PC-9 (cell line): ENCODE data around the gene CCDC89. TPM values are rescaled to one million over a fixed set of nuclear protein-coding genes. Genes with fewer than 3 reads are reported as not detected.

Experiments
- BruUV-seq: library from RNA; stranded (reverse); fragments of 400-500 nt; replicated peaks from 2 replicates; lab custom pipeline; 2021; lab: Mats Ljungman, UMichigan
- CTCF ChIA-PET: fragments of 300-600 bp; sonication (Branson Sonifier 250); formaldehyde crosslinking; loops from one replicate; lab custom pipeline; 2022; ENCODE audit warnings: antibody characterized with exemption; lab: Charles Lee
- POLR2A ChIA-PET: fragments of 300-600 bp; sonication (Branson Sonifier 250); formaldehyde crosslinking; loops from one replicate; lab custom pipeline; 2022; ENCODE audit warnings: antibody characterized with exemption; ENCODE audit not compliant: unreplicated experiment; lab: Charles Lee
- DNase-seq, 2 experiments: peaks; one replicate each; pipeline versions ENCODE4 v3.0.0 to v3.0.0-alpha.2; 2015 to 2022; ENCODE audit warnings: mixed read lengths in 1 of 2
- H2AFZ ChIP-seq: fragments of 200-600 bp; sonication (generic); 2 replicates; pipeline ENCODE4 v1.8.1; 2017; ENCODE audit warnings: antibody characterized with exemption
- H3F3A ChIP-seq: fragments of 200-600 bp; sonication (generic); 2 replicates; pipeline ENCODE4 v1.8.1; 2017; ENCODE audit warnings: antibody characterized with exemption, mild to moderate bottlenecking, low read depth; ENCODE audit not compliant: insufficient read depth
- H3K27ac ChIP-seq: fragments of 200-600 bp; sonication (generic); 2 replicates; pipeline ENCODE4 v1.6.1; 2016; ENCODE audit warnings: mixed run types
- H3K27me3 ChIP-seq: fragments of 200-600 bp; sonication (generic); 2 replicates; pipeline ENCODE4 v1.6.1; 2016; ENCODE audit warnings: low read depth, mixed run types; ENCODE audit not compliant: insufficient read depth
- H3K36me3 ChIP-seq: fragments of 200-600 bp; sonication (generic); 2 replicates; pipeline ENCODE4 v1.6.1; 2016; ENCODE audit warnings: low read depth, mixed run types
- H3K4me1 ChIP-seq: fragments of 200-600 bp; sonication (generic); replicated peaks from 2 replicates; pipeline ENCODE4 v1.6.1; 2016; ENCODE audit warnings: mixed run types; ENCODE audit not compliant: insufficient read depth
- H3K4me2 ChIP-seq: fragments of 200-600 bp; sonication (generic); 2 replicates; pipeline ENCODE4 v1.6.1; 2017; ENCODE audit warnings: mixed run types
- H3K4me3 ChIP-seq: fragments of 200-600 bp; sonication (generic); 2 replicates; pipeline ENCODE4 v1.6.1; 2016; ENCODE audit warnings: mixed run types
- H3K79me2 ChIP-seq: fragments of 200-600 bp; sonication (generic); 2 replicates; pipeline ENCODE4 v1.6.1; 2017; ENCODE audit warnings: low read depth, mixed run types
- H3K9me2 ChIP-seq: fragments of 200-600 bp; sonication (generic); 2 replicates; pipeline ENCODE4 v1.8.1; 2017; ENCODE audit warnings: mild to moderate bottlenecking; ENCODE audit not compliant: insufficient read depth
- H3K9me3 ChIP-seq: fragments of 200-600 bp; sonication (generic); 2 replicates; pipeline ENCODE4 v1.8.1; 2016; ENCODE audit warnings: low read depth; ENCODE audit not compliant: insufficient read depth
- H4K20me1 ChIP-seq: fragments of 200-600 bp; sonication (generic); 2 replicates; pipeline ENCODE4 v1.8.1; 2017; ENCODE audit not compliant: insufficient read depth
- EZH2 ChIP-seq: fragments of 200-600 bp; sonication (generic); IDR thresholded peaks from 2 replicates; pipeline ENCODE4 v1.8.0; 2017; ENCODE audit warnings: antibody characterized with exemption, low read depth
- intact Hi-C: fragments of 100-400 bp; cut with micrococcal nuclease; formaldehyde crosslinking; loops from one replicate; pipeline ENCODE4 v1.10.0; 2022; ENCODE audit not compliant: unreplicated experiment
- total RNA-seq: library from RNA; stranded (reverse); gene quantifications from 2 replicates; pipeline ENCODE4 v1.2.3, GENCODE V29; 2021
- TF ChIP-seq, protein P1 (sequence below): fragments of 200-600 bp; sonication (generic); conservative IDR thresholded peaks from 2 replicates; pipeline ENCODE4 v1.6.1; 2017; ENCODE audit warnings: mixed run types, antibody characterized with exemption, mild to moderate bottlenecking, moderate library complexity

CCDC89 gene
- total RNA-seq, 1 experiment from 2014 or later, result 0.50 TPM

DNA sequence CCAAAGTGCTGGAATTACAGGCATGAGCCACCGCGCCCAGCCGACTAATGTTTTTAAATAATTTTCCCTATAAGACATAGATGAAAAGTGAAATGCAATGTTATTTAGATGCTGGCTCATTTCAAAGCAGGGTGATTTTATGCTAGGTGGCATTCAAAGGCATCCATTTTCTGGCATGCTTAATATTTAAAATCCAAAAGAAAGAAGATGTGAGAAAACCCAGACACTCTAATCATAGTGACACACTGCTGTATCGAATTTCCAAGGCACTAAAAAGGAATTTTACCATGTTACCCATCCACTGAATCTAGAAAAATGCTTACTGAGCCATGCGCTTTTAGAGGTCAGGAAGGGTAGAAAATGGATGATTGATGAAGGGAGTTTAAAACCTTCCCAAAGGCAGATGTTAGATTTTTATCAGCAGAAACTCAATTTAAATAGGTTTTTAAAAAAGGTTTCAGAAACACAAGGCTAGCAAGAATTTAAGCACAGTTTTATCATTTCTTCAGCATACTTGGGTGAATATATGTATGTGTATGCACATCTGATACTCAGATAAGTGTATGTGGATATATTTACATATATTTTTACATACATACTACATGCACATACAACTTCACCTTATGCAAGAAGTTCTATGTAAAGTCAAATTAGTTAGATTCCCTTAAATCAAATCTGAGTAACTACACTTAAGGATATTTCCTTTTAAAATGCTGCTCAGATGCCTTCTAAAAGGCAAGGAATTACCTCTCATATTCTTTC is 24.1 kb upstream of the CCDC89 start:
- POLR2A ChIA-PET, result no interaction called here
- Histone ChIP-seq H3K9me2 (no peaks in the 10 kb centered on the region), H3K27ac (no peak overlapping the region), H3K9me3 (no peaks in the 10 kb centered on the region), H3K4me3 (no peak overlapping the region), H3K36me3 (no peaks in the 10 kb centered on the region), H3F3A (0 out of 2 replicates have a peak, but pooled peaks cover 5% of the 10 kb centered on the region), H3K79me2 (no peaks in the 10 kb centered on the region), H2AFZ (no peak overlapping the region), H4K20me1 (no peaks in the 10 kb centered on the region), H3K4me1 (no peaks in the 10 kb centered on the region), H3K27me3 (no peaks in the 10 kb centered on the region), H3K4me2 (no peak overlapping the region)
- TF ChIP-seq EZH2, result no peak
- TF ChIP-seq, protein P1, sequence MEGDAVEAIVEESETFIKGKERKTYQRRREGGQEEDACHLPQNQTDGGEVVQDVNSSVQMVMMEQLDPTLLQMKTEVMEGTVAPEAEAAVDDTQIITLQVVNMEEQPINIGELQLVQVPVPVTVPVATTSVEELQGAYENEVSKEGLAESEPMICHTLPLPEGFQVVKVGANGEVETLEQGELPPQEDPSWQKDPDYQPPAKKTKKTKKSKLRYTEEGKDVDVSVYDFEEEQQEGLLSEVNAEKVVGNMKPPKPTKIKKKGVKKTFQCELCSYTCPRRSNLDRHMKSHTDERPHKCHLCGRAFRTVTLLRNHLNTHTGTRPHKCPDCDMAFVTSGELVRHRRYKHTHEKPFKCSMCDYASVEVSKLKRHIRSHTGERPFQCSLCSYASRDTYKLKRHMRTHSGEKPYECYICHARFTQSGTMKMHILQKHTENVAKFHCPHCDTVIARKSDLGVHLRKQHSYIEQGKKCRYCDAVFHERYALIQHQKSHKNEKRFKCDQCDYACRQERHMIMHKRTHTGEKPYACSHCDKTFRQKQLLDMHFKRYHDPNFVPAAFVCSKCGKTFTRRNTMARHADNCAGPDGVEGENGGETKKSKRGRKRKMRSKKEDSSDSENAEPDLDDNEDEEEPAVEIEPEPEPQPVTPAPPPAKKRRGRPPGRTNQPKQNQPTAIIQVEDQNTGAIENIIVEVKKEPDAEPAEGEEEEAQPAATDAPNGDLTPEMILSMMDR, result no peak
- intact Hi-C loops, result no loop called here
- CTCF ChIA-PET, result no interaction called here
- no peak for DNase-seq
- no TSS peak for BruUV-seq

GRCh38 chr11:85705800-85706199 is 19.8 kb upstream of the CCDC89 start:
- H3F3A ChIP-seq, result 0 out of 2 replicates have a peak, but pooled peaks cover 5% of the 10 kb centered on the region
- BruUV-seq, result no TSS peak
- H3K27me3 ChIP-seq, result no peaks in the 10 kb centered on the region
- H3K4me3 ChIP-seq, result no peak overlapping the region
- POLR2A ChIA-PET, result no interaction called here
- no peaks in the 10 kb centered on the region; the same call in 1 of the 2 replicates for H3K36me3 ChIP-seq
- CTCF ChIA-PET, result no interaction called here
- H3K27ac ChIP-seq, result no peak overlapping the region
- no peaks in the 10 kb centered on the region for H3K9me2 ChIP-seq
- no peak overlapping the region for H2AFZ ChIP-seq
- intact Hi-C loops, result no loop called here
- H3K4me1 ChIP-seq, result no peaks in the 10 kb centered on the region
- no peak for TF ChIP-seq EZH2
- TF ChIP-seq, protein P1, result no peak
- no peak for DNase-seq
- no peaks in the 10 kb centered on the region for H3K79me2 ChIP-seq
- H3K9me3 ChIP-seq, result no peaks in the 10 kb centered on the region; the same call in 1 of the 2 replicates
- H3K4me2 ChIP-seq, result no peak overlapping the region
- H4K20me1 ChIP-seq, result no peaks in the 10 kb centered on the region

DNA sequence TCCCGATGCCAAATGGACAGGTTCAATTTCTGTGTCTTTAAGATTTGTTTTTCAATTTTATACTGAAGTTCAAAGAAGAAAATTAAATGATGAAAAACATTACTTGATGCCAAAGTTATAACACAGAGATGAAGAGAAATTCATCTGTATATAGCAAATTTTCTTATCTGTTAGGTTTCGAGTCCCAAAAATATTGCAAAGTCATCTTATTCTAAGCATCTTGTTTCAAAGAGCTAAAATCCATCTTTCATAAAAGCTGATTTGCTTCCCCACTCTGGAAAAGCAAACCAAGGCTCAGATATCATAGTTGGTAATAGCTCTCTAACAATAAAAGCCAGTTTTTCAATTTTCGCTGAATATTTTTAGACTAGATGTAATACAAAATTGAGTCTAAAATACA is 19.0 kb upstream of the CCDC89 start:
- no peak overlapping the region for H3K4me3 ChIP-seq
- intact Hi-C loops, result no loop called here
- no peak for DNase-seq
- no peaks in the 10 kb centered on the region for H4K20me1 ChIP-seq
- H3K27me3 ChIP-seq, result no peaks in the 10 kb centered on the region
- no peak overlapping the region for H3K27ac ChIP-seq
- H3K4me2 ChIP-seq, result no peak overlapping the region
- H3K36me3 ChIP-seq, result no peaks in the 10 kb centered on the region; the same call in 1 of the 2 replicates
- no peaks in the 10 kb centered on the region for H3K79me2 ChIP-seq
- no peaks in the 10 kb centered on the region; the same call in 1 of the 2 replicates for H3K9me3 ChIP-seq
- no peaks in the 10 kb centered on the region for H3K4me1 ChIP-seq
- no peak overlapping the region for H2AFZ ChIP-seq
- TF ChIP-seq, protein P1, result no peak
- TF ChIP-seq EZH2, result no peak
- ChIA-PET POLR2A (no interaction called here), CTCF (no interaction called here)
- no peaks in the 10 kb centered on the region for H3K9me2 ChIP-seq
- BruUV-seq, result no TSS peak
- H3F3A ChIP-seq, result 0 out of 2 replicates have a peak, but pooled peaks cover 5% of the 10 kb centered on the region
